ENCODE data around the gene GEN1. TPM values are rescaled to one million over a fixed set of nuclear protein-coding genes. Genes with fewer than 3 reads are reported as not detected.

The GEN1 gene
- total RNA-seq, 6 experiments from 2014 or later: 6.0 to 15.6 (median 6.5) TPM

DNA sequence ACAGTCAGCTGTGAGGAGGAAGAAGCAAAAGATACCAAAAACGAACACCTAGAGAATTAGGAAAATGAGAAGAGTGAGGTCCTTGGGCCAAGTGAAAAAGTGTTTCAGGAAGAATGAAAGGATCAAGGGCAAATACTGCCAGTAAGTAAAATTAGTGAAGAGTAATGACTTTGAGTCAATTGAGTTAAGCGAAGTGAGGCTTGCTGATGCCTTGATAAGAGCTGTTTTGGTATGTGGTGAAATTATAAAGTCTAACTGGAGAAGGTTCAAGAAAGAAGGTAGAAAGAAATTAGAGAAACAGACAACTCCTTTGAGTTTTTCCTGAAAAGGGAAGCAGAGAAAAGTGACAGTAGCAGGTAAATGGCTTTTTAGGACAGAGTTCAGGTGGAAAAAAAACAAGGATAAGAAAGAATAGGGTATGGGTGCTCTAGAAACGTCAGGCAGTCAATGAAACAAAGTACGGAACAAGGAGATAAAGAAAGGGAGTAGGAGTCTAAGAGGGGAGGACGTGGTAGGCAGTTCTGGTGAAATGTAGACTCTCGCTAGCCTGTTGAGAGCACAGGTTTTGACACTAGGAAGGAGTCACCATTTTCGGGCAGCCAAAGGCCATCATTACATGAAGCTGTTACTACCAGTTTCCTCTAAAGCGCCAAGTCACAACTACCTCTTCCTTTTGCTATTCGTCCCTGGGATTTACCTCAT lies 43.2 kb upstream of the GEN1 start:
- H3K36me3 ChIP-seq: peaks cover 0 to 45% (median 9%) of the 10 kb centered on the region in 4 donors
- H3K9me3 ChIP-seq: no peaks in the 10 kb centered on the region
- H3K27ac ChIP-seq: no peak overlapping the region
- TF ChIP-seq CTCF (IDR thresholded peaks at IDR 0.05) (no peak), POLR2A (IDR thresholded peaks at IDR 0.05) (no peak)
- ATAC-seq: no peak
- intact Hi-C loops (cut with DNase I): no loop called here
- no peak overlapping the region for H3K4me3 ChIP-seq
- WGBS (ENCODE audit: insufficient coverage, low coverage, low lambda C conversion rate, missing lambda C conversion rate): 88% methylated on average over 8 of the region's 9 CpGs
- H3K4me1 ChIP-seq: no peaks in the 10 kb centered on the region
- DNase-seq: no peak
- no peaks in the 10 kb centered on the region for H3K27me3 ChIP-seq

GRCh38 chr2:17713291-17713690 lies 40.6 kb upstream of the GEN1 start:
- H3K4me1 ChIP-seq: no peaks in the 10 kb centered on the region
- H3K9me3 ChIP-seq: no peaks in the 10 kb centered on the region
- H3K36me3 ChIP-seq: peaks cover 0 to 58% (median 10%) of the 10 kb centered on the region in 4 donors
- intact Hi-C loops (cut with DNase I): no loop called here
- DNase-seq (no peak), ATAC-seq (no peak)
- no peak overlapping the region for H3K4me3 ChIP-seq
- H3K27me3 ChIP-seq: no peaks in the 10 kb centered on the region
- H3K27ac ChIP-seq: no peak overlapping the region
- TF ChIP-seq CTCF (IDR thresholded peaks at IDR 0.05) (no peak), POLR2A (IDR thresholded peaks at IDR 0.05) (no peak)
- WGBS (ENCODE audit: insufficient coverage, low coverage, low lambda C conversion rate, missing lambda C conversion rate): 100% methylated on average over 1 of the region's 1 CpG

GRCh38 chr2:17717666-17718065 lies 36.3 kb upstream of the GEN1 start:
- H3K27ac ChIP-seq: no peak overlapping the region
- no peaks in the 10 kb centered on the region for H3K9me3 ChIP-seq
- TF ChIP-seq CTCF (IDR thresholded peaks at IDR 0.05): no peak
- no peak for TF ChIP-seq POLR2A (IDR thresholded peaks at IDR 0.05)
- intact Hi-C loops (cut with DNase I): no loop called here
- WGBS (ENCODE audit: insufficient coverage, low coverage, low lambda C conversion rate, missing lambda C conversion rate): 94% methylated on average over 3 of the region's 4 CpGs
- DNase-seq (no peak), ATAC-seq (no peak)
- no peaks in the 10 kb centered on the region for H3K27me3 ChIP-seq
- no peak overlapping the region for H3K4me3 ChIP-seq
- no peaks in the 10 kb centered on the region for H3K4me1 ChIP-seq
- H3K36me3 ChIP-seq: peaks cover 0 to 64% (median 7%) of the 10 kb centered on the region in 4 donors

GRCh38 chr2:17718689-17719088 lies 35.2 kb upstream of the GEN1 start:
- Histone ChIP-seq H3K4me1 (no peaks in the 10 kb centered on the region), H3K9me3 (no peaks in the 10 kb centered on the region), H3K27me3 (no peaks in the 10 kb centered on the region), H3K27ac (no peak overlapping the region), H3K4me3 (no peak overlapping the region), H3K36me3 (peaks cover 0 to 54% (median 4%) of the 10 kb centered on the region in 4 donors)
- DNase-seq (no peak), ATAC-seq (no peak)
- TF ChIP-seq POLR2A (IDR thresholded peaks at IDR 0.05) (no peak), CTCF (IDR thresholded peaks at IDR 0.05) (no peak)
- 72% methylated on average over 5 of the region's 5 CpGs for WGBS (ENCODE audit: insufficient coverage, low coverage, low lambda C conversion rate, missing lambda C conversion rate)
- intact Hi-C loops (cut with DNase I): no loop called here
